ENCODE measurements around the gene YTHDC2.

DNA sequence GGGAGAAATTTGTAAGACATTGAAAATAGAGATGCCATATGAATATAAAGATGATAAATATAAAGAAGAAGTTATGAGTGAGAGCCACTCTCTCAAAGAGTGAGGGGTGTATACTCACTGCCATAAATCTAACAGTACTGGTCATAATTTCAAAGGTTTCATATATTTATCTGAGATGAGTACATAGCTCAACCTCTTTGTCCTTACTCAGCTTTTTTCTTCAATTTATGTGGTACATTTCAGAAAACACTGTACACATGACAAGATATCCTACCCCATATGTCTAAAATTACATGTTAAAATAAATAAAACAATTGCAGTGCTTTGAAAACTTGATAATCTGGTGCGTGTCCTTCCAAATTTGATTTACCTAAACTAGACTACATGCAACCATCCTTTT, 20.0 kb upstream of the YTHDC2 start:
- TF ChIP-seq POLR2A (IDR thresholded peaks at IDR 0.05): no peak
- TF ChIP-seq, protein P1, sequence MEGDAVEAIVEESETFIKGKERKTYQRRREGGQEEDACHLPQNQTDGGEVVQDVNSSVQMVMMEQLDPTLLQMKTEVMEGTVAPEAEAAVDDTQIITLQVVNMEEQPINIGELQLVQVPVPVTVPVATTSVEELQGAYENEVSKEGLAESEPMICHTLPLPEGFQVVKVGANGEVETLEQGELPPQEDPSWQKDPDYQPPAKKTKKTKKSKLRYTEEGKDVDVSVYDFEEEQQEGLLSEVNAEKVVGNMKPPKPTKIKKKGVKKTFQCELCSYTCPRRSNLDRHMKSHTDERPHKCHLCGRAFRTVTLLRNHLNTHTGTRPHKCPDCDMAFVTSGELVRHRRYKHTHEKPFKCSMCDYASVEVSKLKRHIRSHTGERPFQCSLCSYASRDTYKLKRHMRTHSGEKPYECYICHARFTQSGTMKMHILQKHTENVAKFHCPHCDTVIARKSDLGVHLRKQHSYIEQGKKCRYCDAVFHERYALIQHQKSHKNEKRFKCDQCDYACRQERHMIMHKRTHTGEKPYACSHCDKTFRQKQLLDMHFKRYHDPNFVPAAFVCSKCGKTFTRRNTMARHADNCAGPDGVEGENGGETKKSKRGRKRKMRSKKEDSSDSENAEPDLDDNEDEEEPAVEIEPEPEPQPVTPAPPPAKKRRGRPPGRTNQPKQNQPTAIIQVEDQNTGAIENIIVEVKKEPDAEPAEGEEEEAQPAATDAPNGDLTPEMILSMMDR (IDR thresholded peaks at IDR 0.05): no peak
